Breast epithelium (tissue), 3 donors: ENCODE results near the gene SCN9A.

ENCODE experiments used
- CTCF ChIP-seq, 3 donors: fragments of 450-650 bp; IDR thresholded peaks; one replicate each; pipeline ENCODE4 v1.5.1; 2016 to 2017; ENCODE audit warnings: antibody characterized with exemption in 3 of 3, mild to moderate bottlenecking in 3 of 3, moderate library complexity in 3 of 3
- POLR2AphosphoS5 ChIP-seq, 3 donors: sonication (generic); formaldehyde crosslinking; IDR thresholded peaks; one replicate each; pipeline ENCODE4 v1.6.1; 2017; ENCODE audit warnings: antibody characterized with exemption in 3 of 3

- no peak for TF ChIP-seq CTCF (IDR thresholded peaks at IDR 0.05)
- TF ChIP-seq POLR2AphosphoS5 (IDR thresholded peaks at IDR 0.05): no peak
These were observed 68.4 kb downstream of the SCN9A start for GRCh38 chr2:166307326-166307725.
